HepG2 (cell line): ENCODE results near the gene OSCP1. TPM values are rescaled to one million over a fixed set of nuclear protein-coding genes. Genes with fewer than 3 reads are reported as not detected.
"Not testable (repeated sequence)": the region's sequence is repeated elsewhere in the genome, so short reads cannot be mapped to it uniquely, and the experiment has no call there.

Source experiments
- ATAC-seq: fragments of 200-7000 bp; cut with Tn5 transposase; 3 replicates; pipeline ENCODE4 v1.9.1; 2020; ENCODE audit warnings: mild to moderate bottlenecking, moderate library complexity
- BruUV-seq: library from RNA; stranded (reverse); fragments of 400-500 nt; replicated peaks from 2 replicates; lab custom pipeline; 2021; lab: Mats Ljungman, UMichigan
- CTCF ChIA-PET: fragments of 300-600 bp; formaldehyde crosslinking; extraction: SDS; loops from one replicate; lab custom pipeline; 2021; ENCODE audit warnings: low total read pairs, inconsistent platforms, low intra/inter-chr PET ratio; lab: Yijun Ruan, JAX
- POLR2A ChIA-PET: fragments of 350-600 bp; sonication (Branson Sonifier 250); formaldehyde crosslinking; loops from one replicate; lab custom pipeline; 2020; ENCODE audit warnings: antibody characterized with exemption, inconsistent platforms; lab: Yijun Ruan, JAX
- DNase-seq: peaks from one replicate; pipeline ENCODE4 v3.0.0-alpha.2; 2015; ENCODE audit warnings: low spot score
- FAIRE-seq: peaks from 3 replicates; lab custom pipeline; 2011; peaks lifted over from hg19 to GRCh38; lab: Jason Lieb, UNC
- H2AFZ ChIP-seq: one replicate; pipeline ENCODE4 v1.6.1; 2011; ENCODE audit warnings: low read length, inconsistent platforms
- H3K27ac ChIP-seq: fragments of 300-600 bp; 3 replicates; pipeline ENCODE4 v1.8.0; 2011; ENCODE audit warnings: mixed run types, mild to moderate bottlenecking, mixed read lengths, low read length, inconsistent platforms; ENCODE audit not compliant: insufficient read depth; ENCODE audit errors: extremely low read length
- H3K27me3 ChIP-seq, 2 experiments: fragments of 200-600 bp in 1 of 2; 2 replicates in 1 of 2; 3 replicates in 1 of 2; pipeline versions ENCODE4 v1.6.0 to v1.8.0; 2011; ENCODE audit warnings: low read length in 2 of 2, mild to moderate bottlenecking in 2 of 2, moderate library complexity in 2 of 2, inconsistent platforms in 1 of 2; ENCODE audit not compliant: insufficient read depth in 2 of 2, control insufficient read depth in 1 of 2
- H3K36me3 ChIP-seq, 2 experiments: fragments of 200-600 bp in 1 of 2; replicated peaks in 1 of 2; 2 replicates in 1 of 2; 3 replicates in 1 of 2; pipeline versions ENCODE4 v1.5.1 to v1.8.0; 2011; ENCODE audit warnings: low read length in 2 of 2, inconsistent platforms in 1 of 2; ENCODE audit not compliant: insufficient read depth in 2 of 2, control insufficient read depth in 1 of 2
- H3K4me1 ChIP-seq: 2 replicates; pipeline ENCODE4 v1.5.1; 2012; ENCODE audit warnings: low read length, inconsistent platforms; ENCODE audit not compliant: insufficient read depth
- H3K4me2 ChIP-seq: 2 replicates; pipeline ENCODE4 v1.6.0; 2011; ENCODE audit warnings: low read depth, low read length, inconsistent platforms
- H3K4me3 ChIP-seq, 3 experiments: fragments of 200-600 bp in 1 of 3; sonication (generic), shearing (Covaris generic) in 1 of 3; replicated peaks in 1 of 3; 2 replicates each; pipeline ENCODE4 v1.5.1; 2011 to 2016; ENCODE audit warnings: low read length in 3 of 3, inconsistent platforms in 2 of 3, low read depth in 2 of 3, mild to moderate bottlenecking in 2 of 3, control low read depth in 1 of 3, mixed read lengths in 1 of 3; ENCODE audit not compliant: insufficient read depth in 1 of 3
- H3K79me2 ChIP-seq: one replicate; pipeline ENCODE4 v1.6.1; 2011; ENCODE audit warnings: low read length, inconsistent platforms; ENCODE audit not compliant: insufficient read depth
- H3K9ac ChIP-seq: 2 replicates; pipeline ENCODE4 v1.6.0; 2011; ENCODE audit warnings: mild to moderate bottlenecking, low read depth, low read length, inconsistent platforms; ENCODE audit not compliant: insufficient read depth
- H3K9me3 ChIP-seq: 2 replicates; pipeline ENCODE4 v1.5.1; 2012; ENCODE audit warnings: mild to moderate bottlenecking, low read length
- H4K20me1 ChIP-seq: 2 replicates; pipeline ENCODE4 v1.6.0; 2011; ENCODE audit warnings: inconsistent platforms, mild to moderate bottlenecking, low read length, moderate library complexity; ENCODE audit not compliant: insufficient read depth
- DBP ChIP-seq: sonication (generic); formaldehyde crosslinking; IDR thresholded peaks from 2 replicates; pipeline ENCODE4 v1.4.0; 2020; ENCODE audit warnings: missing genetic modification reagents; ENCODE audit errors: not compliant biosample characterization
- EHMT2 ChIP-seq: fragments of 200-600 bp; sonication (generic); IDR thresholded peaks from 2 replicates; pipeline ENCODE4 v1.7.0; 2017; ENCODE audit warnings: antibody characterized with exemption, low read depth, low read length, borderline replicate concordance
- NBN ChIP-seq: fragments of 450-650 bp; conservative IDR thresholded peaks from 2 replicates; pipeline ENCODE4 v1.6.1; 2017
- TSC22D2 ChIP-seq: sonication (generic); formaldehyde crosslinking; IDR thresholded peaks from 2 replicates; pipeline ENCODE4 v1.5.1; 2020; ENCODE audit warnings: missing genetic modification reagents, mild to moderate bottlenecking, borderline replicate concordance
- ZFP37 ChIP-seq: sonication (generic); formaldehyde crosslinking; IDR thresholded peaks from 2 replicates; pipeline ENCODE4 v1.4.0; 2020; ENCODE audit warnings: missing genetic modification reagents, borderline replicate concordance
- ZNF207 ChIP-seq: fragments of 450-650 bp; IDR thresholded peaks from 2 replicates; pipeline ENCODE4 v1.6.1; 2016; ENCODE audit warnings: antibody characterized with exemption, borderline replicate concordance
- ZNF329 ChIP-seq: sonication (generic); formaldehyde crosslinking; IDR thresholded peaks from 2 replicates; pipeline ENCODE4 v1.9.0; 2021; ENCODE audit warnings: low read depth, mild to moderate bottlenecking, missing genetic modification reagents
- ZNF468 ChIP-seq: sonication (generic); formaldehyde crosslinking; IDR thresholded peaks from 2 replicates; pipeline ENCODE4 v1.8.0; 2022; ENCODE audit warnings: mild to moderate bottlenecking, moderate library complexity, missing genetic modification reagents
- ZNF570 ChIP-seq: sonication (generic); formaldehyde crosslinking; IDR thresholded peaks from 2 replicates; pipeline ENCODE4 v1.4.0; 2020; ENCODE audit warnings: mild to moderate bottlenecking, missing genetic modification reagents, borderline replicate concordance
- ZZZ3 ChIP-seq: sonication (generic); formaldehyde crosslinking; IDR thresholded peaks from 2 replicates; pipeline ENCODE4 v1.4.0; 2020; ENCODE audit warnings: missing genetic modification reagents, mild to moderate bottlenecking, borderline replicate concordance
- WGBS: methylation state at CpG from one replicate; pipeline ENCODE4 v1.1.6; 2017; ENCODE audit warnings: low lambda C conversion rate; 5-methylcytosine and 5-hydroxymethylcytosine counted together
- in situ Hi-C: cut with HindIII; loops from 2 replicates; pipeline ENCODE4 v1.10.0; 2017; ENCODE audit warnings: low pct_unique_long_range_greater_than_20kb; ENCODE audit not compliant: extremely low pct_ligation_motif_present
- intact Hi-C: fragments of 100-400 bp; cut with micrococcal nuclease; formaldehyde crosslinking; loops from one replicate; pipeline ENCODE4 v1.10.0; 2022; ENCODE audit not compliant: unreplicated experiment
- polyA plus RNA-seq, 8 experiments: library from polyadenylated mRNA; depleted of rRNA in 3 of 8; stranded (reverse) in 7 of 8; unstranded in 1 of 8; fragments of >200 nt; fragmentation: Illumina TruSeq in 4 of 8; extraction: Trizol in 4 of 8; gene quantifications; 2 replicates each; pipeline versions ENCODE4 v1.2.1 to v1.2.3, GENCODE V29; 2011 to 2016; ENCODE audit warnings: low read depth in 4 of 8, missing spikeins in 1 of 8, mixed read lengths in 1 of 8; ENCODE audit not compliant: insufficient read depth in 1 of 8
- total RNA-seq, 5 experiments: library from RNA; depleted of rRNA; stranded (reverse); fragments of >200 nt; fragmentation: Illumina TruSeq; extraction: Trizol; gene quantifications; 2 replicates each; pipeline ENCODE4 v1.2.3, GENCODE V29; 2016; ENCODE audit warnings: low read depth in 1 of 5
- TF ChIP-seq, protein P1 (sequence below): sonication (generic); formaldehyde crosslinking; IDR thresholded peaks from 2 replicates; pipeline ENCODE4 v1.4.0; 2020; ENCODE audit warnings: mild to moderate bottlenecking, missing genetic modification reagents
- TF ChIP-seq, protein P2 (sequence below): sonication (generic); formaldehyde crosslinking; IDR thresholded peaks from 2 replicates; pipeline ENCODE4 v1.8.1; 2023; ENCODE audit warnings: mild to moderate bottlenecking, missing genetic modification reagents

Gene OSCP1
- total and polyA plus RNA-seq, 2 of the 13 experiments (the other 11 are each of a cell fraction or from before 2014, with no cell fraction given) = 0.60 to 0.84 TPM

DNA sequence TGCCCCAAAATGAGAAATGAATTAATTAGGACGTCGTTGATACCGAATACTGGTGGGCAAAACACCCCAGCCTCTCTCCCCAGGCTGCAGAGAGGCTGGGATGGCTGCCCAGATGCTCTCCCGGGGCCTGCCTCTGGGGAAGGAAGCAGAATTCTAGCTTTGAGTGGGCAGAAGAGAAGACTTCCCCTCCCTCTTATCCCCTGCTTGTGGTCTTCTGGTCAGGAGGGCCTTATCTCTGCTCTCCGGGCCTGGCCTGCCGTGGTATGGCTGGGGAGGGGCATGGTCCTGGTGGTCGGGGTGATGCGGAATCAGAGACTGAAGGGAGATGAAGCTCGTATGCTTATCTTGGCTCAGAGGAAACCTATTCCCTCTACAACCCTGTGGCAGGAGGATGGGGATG lies 42.2 kb upstream of the OSCP1 start (continued):
- no peak for TF ChIP-seq ZNF468 (CRISPR knock-in tag)
- TF ChIP-seq NBN = no peak
- TF ChIP-seq ZNF207 = no peak
- TF ChIP-seq ZNF570 = no peak
- TF ChIP-seq DBP (CRISPR knock-in tag) = no peak
- no peak for TF ChIP-seq ZNF329
- TF ChIP-seq, protein P1, sequence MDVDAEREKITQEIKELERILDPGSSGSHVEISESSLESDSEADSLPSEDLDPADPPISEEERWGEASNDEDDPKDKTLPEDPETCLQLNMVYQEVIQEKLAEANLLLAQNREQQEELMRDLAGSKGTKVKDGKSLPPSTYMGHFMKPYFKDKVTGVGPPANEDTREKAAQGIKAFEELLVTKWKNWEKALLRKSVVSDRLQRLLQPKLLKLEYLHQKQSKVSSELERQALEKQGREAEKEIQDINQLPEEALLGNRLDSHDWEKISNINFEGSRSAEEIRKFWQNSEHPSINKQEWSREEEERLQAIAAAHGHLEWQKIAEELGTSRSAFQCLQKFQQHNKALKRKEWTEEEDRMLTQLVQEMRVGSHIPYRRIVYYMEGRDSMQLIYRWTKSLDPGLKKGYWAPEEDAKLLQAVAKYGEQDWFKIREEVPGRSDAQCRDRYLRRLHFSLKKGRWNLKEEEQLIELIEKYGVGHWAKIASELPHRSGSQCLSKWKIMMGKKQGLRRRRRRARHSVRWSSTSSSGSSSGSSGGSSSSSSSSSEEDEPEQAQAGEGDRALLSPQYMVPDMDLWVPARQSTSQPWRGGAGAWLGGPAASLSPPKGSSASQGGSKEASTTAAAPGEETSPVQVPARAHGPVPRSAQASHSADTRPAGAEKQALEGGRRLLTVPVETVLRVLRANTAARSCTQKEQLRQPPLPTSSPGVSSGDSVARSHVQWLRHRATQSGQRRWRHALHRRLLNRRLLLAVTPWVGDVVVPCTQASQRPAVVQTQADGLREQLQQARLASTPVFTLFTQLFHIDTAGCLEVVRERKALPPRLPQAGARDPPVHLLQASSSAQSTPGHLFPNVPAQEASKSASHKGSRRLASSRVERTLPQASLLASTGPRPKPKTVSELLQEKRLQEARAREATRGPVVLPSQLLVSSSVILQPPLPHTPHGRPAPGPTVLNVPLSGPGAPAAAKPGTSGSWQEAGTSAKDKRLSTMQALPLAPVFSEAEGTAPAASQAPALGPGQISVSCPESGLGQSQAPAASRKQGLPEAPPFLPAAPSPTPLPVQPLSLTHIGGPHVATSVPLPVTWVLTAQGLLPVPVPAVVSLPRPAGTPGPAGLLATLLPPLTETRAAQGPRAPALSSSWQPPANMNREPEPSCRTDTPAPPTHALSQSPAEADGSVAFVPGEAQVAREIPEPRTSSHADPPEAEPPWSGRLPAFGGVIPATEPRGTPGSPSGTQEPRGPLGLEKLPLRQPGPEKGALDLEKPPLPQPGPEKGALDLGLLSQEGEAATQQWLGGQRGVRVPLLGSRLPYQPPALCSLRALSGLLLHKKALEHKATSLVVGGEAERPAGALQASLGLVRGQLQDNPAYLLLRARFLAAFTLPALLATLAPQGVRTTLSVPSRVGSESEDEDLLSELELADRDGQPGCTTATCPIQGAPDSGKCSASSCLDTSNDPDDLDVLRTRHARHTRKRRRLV (CRISPR knock-in tag) = no peak
- TF ChIP-seq ZZZ3 (CRISPR knock-in tag) = no peak
- TF ChIP-seq ZFP37 (CRISPR knock-in tag) = no peak
- TF ChIP-seq TSC22D2 = no peak
- TF ChIP-seq EHMT2 = no peak
- TF ChIP-seq, protein P2, sequence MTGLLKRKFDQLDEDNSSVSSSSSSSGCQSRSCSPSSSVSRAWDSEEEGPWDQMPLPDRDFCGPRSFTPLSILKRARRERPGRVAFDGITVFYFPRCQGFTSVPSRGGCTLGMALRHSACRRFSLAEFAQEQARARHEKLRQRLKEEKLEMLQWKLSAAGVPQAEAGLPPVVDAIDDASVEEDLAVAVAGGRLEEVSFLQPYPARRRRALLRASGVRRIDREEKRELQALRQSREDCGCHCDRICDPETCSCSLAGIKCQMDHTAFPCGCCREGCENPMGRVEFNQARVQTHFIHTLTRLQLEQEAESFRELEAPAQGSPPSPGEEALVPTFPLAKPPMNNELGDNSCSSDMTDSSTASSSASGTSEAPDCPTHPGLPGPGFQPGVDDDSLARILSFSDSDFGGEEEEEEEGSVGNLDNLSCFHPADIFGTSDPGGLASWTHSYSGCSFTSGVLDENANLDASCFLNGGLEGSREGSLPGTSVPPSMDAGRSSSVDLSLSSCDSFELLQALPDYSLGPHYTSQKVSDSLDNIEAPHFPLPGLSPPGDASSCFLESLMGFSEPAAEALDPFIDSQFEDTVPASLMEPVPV = no peak

DNA sequence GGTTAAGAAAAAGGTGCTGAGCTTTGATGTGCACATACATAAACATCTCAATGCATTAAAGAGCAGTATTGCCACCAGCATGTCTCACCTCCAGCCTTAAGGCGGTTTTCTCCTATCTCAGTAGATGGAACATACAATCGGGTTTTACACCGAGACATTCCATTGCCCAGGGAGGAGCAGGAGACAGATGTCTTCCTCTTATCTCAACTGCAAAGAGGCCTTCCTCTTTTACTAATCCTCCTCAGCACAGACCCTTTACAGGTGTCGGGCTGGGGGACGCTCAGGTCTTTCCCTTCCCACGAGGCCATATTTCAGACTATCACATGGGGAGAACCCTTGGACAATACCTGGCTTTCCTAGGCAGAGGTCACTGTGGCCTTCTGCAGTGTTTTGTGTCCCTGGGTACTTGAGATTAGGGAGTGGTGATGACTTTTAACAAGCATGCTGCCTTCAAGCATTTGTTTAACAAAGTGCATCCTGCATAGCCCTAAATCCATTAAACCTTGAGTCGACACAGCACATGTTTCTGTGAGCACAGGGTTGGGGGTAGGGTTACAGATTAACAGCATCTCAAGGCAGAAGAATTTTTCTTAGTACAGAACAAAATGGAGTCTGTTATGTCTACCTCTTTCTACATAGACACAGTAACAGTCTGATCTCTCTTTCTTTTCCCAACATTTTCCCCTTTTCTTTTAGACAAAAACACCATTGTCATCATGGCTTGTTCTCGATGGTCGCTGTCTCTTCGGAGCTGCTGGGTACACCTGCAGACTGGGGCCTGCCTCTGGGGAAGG lies 39.2 kb upstream of the OSCP1 start:
- intact Hi-C loops, BruUV-seq, H2AFZ ChIP-seq, H3K27ac ChIP-seq, H3K27me3 ChIP-seq, ATAC-seq, H3K36me3 ChIP-seq, POLR2A ChIA-PET, H3K9me3 ChIP-seq, FAIRE-seq, H3K9ac ChIP-seq, H3K79me2 ChIP-seq, H3K4me2 ChIP-seq, CTCF ChIA-PET, in situ Hi-C loops, H3K4me3 ChIP-seq, H4K20me1 ChIP-seq, DNase-seq: not testable (repeated sequence)
- H3K4me1 ChIP-seq = peaks cover 66% of the 10 kb centered on the region
- 68% methylated on average over 9 of the region's 10 CpGs for WGBS
